Measurements from ENCODE around the gene C1S. TPM values are rescaled to one million over a fixed set of nuclear protein-coding genes. Genes with fewer than 3 reads are reported as not detected.
"Not testable (repeated sequence)": the region's sequence is repeated elsewhere in the genome, so short reads cannot be mapped to it uniquely, and the experiment has no call there.

C1S gene
- total RNA-seq, 4 donors from 2014 or later: 391 to 853 (median 638) TPM

DNA sequence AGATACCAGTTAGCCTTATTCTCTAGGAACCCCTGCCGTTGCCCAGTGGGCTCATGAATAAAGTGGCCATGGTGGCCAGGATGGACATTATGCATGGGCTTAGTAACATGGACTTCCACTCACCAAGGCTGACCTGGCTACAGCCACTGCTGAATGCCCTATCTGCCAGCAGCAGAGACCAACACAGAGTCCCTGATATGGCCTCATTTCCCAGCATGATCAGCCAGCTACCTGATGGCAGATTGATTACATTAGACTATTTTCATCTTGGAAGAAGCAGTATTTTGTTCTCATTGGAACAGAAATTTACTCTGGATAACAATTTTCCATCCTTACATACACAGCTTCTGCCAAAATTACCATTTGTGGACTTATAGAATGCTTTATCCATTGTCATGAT, 26.1 kb upstream of the C1S start:
- no peak for ATAC-seq
- no peaks in the 10 kb centered on the region for H3K27me3 ChIP-seq
- WGBS, 2 donors (ENCODE audit: low coverage in 1 of 2): 80 to 89% methylated on average over 1 of the region's 1 CpG

GRCh38 chr12:7035463-7035862, 25.1 kb upstream of the C1S start:
- Histone ChIP-seq H3K9me3 (no peaks in the 10 kb centered on the region), H3K36me3 (no peaks in the 10 kb centered on the region), H3K4me1 (no peaks in the 10 kb centered on the region), H3K4me3 (no peak overlapping the region), H3K27me3 (no peaks in the 10 kb centered on the region), H3K27ac (no peak overlapping the region)
- no peak for TF ChIP-seq POLR2AphosphoS5 (IDR thresholded peaks at IDR 0.05)
- TF ChIP-seq POLR2A (IDR thresholded peaks at IDR 0.05): no peak
- no peak for TF ChIP-seq EP300 (IDR thresholded peaks at IDR 0.05)
- TF ChIP-seq CTCF (IDR thresholded peaks at IDR 0.05): no peak
- WGBS, 2 donors (ENCODE audit: low coverage in 1 of 2): 50 to 60% methylated on average over 2 of the region's 2 CpGs
- ATAC-seq: no peak

More for the DNA sequence above, 26.1 kb upstream of the C1S start:
- no peaks in the 10 kb centered on the region for H3K36me3 ChIP-seq
- H3K4me1 ChIP-seq: no peaks in the 10 kb centered on the region
- no peak overlapping the region for H3K27ac ChIP-seq
- no peaks in the 10 kb centered on the region for H3K9me3 ChIP-seq
- TF ChIP-seq CTCF (IDR thresholded peaks at IDR 0.05): no peak
- TF ChIP-seq EP300 (IDR thresholded peaks at IDR 0.05): no peak
- TF ChIP-seq POLR2A (IDR thresholded peaks at IDR 0.05): no peak
- TF ChIP-seq POLR2AphosphoS5 (IDR thresholded peaks at IDR 0.05): no peak
- H3K4me3 ChIP-seq: no peak overlapping the region

DNA sequence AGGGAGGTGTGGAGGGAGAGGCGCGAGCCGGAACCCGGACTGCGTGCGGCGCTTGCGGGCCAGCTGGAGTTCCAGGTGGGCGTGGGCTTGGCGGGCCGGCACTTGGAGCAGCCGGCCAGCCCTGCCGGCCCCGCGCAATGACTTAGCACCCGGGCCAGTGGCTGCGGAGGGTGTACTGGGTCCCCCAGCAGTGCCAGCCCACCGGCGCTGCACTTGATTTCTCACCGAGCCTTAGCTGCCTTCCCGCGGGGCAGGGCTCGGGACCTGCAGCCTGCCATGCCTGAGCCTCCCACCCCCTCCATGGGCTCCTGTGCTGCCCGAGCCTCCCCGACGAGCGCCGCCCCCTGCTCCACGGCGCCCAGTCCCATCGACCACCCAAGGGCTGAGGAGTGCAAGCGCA, 23.1 kb upstream of the C1S start:
- not testable (repeated sequence) for ATAC-seq, H3K36me3 ChIP-seq, H3K4me1 ChIP-seq, H3K4me3 ChIP-seq, H3K9me3 ChIP-seq, H3K27me3 ChIP-seq, H3K27ac ChIP-seq
- 92% methylated on average over 7 of the region's 32 CpGs; no CpG with 5 or more reads in 1 of the 2 donors for WGBS, 2 donors (ENCODE audit: low coverage in 1 of 2)

GRCh38 chr12:7038591-7038990, 21.9 kb upstream of the C1S start:
- no peak for ATAC-seq

DNA sequence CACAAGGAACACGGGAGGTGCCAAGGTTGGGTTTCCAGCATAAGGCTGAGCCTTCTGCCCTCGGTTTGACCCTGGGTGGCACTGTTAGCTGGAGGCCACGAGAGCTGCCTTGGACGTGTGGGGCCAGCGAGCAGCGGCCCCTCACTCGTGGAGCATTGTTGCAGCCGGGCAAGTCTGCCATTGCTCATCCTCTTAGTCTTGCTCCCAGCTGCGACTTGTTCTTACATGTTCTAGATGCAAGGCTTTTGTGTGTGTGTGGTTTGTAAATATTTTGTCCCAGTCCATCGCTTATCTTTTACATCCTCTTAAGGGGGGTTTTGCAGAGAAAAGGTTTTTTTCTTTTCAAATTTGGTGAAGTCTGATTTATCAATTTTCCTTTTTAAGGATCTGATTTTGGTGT, 21.1 kb upstream of the C1S start:
- Histone ChIP-seq H3K27me3 (no peaks in the 10 kb centered on the region), H3K9me3 (no peaks in the 10 kb centered on the region), H3K4me3 (no peak overlapping the region), H3K36me3 (no peaks in the 10 kb centered on the region), H3K4me1 (no peaks in the 10 kb centered on the region), H3K27ac (no peak overlapping the region)
- TF ChIP-seq POLR2A (IDR thresholded peaks at IDR 0.05) (no peak), EP300 (IDR thresholded peaks at IDR 0.05) (no peak), POLR2AphosphoS5 (IDR thresholded peaks at IDR 0.05) (no peak), CTCF (IDR thresholded peaks at IDR 0.05) (no peak)
- ATAC-seq: no peak
- 63 to 75% methylated on average over 8 to 10 of the region's 10 CpGs for WGBS, 2 donors (ENCODE audit: low coverage in 1 of 2)

More at GRCh38 chr12:7038591-7038990, 21.9 kb upstream of the C1S start:
- Histone ChIP-seq H3K4me1 (no peaks in the 10 kb centered on the region), H3K9me3 (no peaks in the 10 kb centered on the region), H3K27me3 (no peaks in the 10 kb centered on the region), H3K27ac (no peak overlapping the region), H3K4me3 (no peak overlapping the region), H3K36me3 (no peaks in the 10 kb centered on the region)
- TF ChIP-seq POLR2AphosphoS5 (IDR thresholded peaks at IDR 0.05) (no peak), CTCF (IDR thresholded peaks at IDR 0.05) (no peak), POLR2A (IDR thresholded peaks at IDR 0.05) (no peak), EP300 (IDR thresholded peaks at IDR 0.05) (no peak)
- WGBS, 2 donors (ENCODE audit: low coverage in 1 of 2): 85% methylated on average over 4 of the region's 22 CpGs; no CpG with 5 or more reads in 1 of the 2 donors
